Left ventricle myocardium inferior (tissue), 1 donor: Measurements from ENCODE around the gene RMRP. TPM values are rescaled to one million over a fixed set of nuclear protein-coding genes. Genes with fewer than 3 reads are reported as not detected.

Source experiments
- DNase-seq: peaks from one replicate; pipeline ENCODE4 v3.0.0-alpha.2; 2020
- H3K27ac ChIP-seq: fragments of 200-600 bp; replicated peaks from 2 replicates; pipeline ENCODE4 v1.8.0; 2021
- H3K27me3 ChIP-seq: fragments of 200-600 bp; 2 replicates; pipeline ENCODE4 v1.8.0; 2021; ENCODE audit warnings: low read depth
- H3K36me3 ChIP-seq: fragments of 200-600 bp; 2 replicates; pipeline ENCODE4 v1.8.0; 2021
- H3K4me1 ChIP-seq: fragments of 200-600 bp; 2 replicates; pipeline ENCODE4 v1.8.0; 2021
- H3K4me3 ChIP-seq: fragments of 200-600 bp; 2 replicates; pipeline ENCODE4 v1.8.0; 2021; ENCODE audit warnings: mild to moderate bottlenecking, moderate library complexity
- H3K9me3 ChIP-seq: fragments of 200-600 bp; replicated peaks from 2 replicates; pipeline ENCODE4 v1.8.0; 2021
- intact Hi-C: fragments of 100-400 bp; cut with micrococcal nuclease; formaldehyde crosslinking; loops from one replicate; pipeline ENCODE4 v1.11.0; 2022
- total RNA-seq: library from RNA; stranded (reverse); fragmentation: NEBNext Ultra II Directional; extraction: Animal tissue kit (Norgen Biotek cat#: 25700); gene quantifications from one replicate; pipeline ENCODE4 v1.2.1, GENCODE V29; 2021
- TF ChIP-seq, protein P1 (sequence below): fragments of 200-600 bp; IDR thresholded peaks from 2 replicates; pipeline ENCODE4 v1.8.0; 2021; ENCODE audit warnings: antibody characterized with exemption, mild to moderate bottlenecking, borderline replicate concordance
- donor health status: DM: no; HTN: yes; CAD: no; lungs with severe emphysema.

RMRP gene
- total RNA-seq, 1 donor from 2014 or later: 15,093 TPM

- intact Hi-C loops: no loop called here
- no peak for DNase-seq
- Histone ChIP-seq H3K4me3 (no peak overlapping the region), H3K27me3 (no peaks in the 10 kb centered on the region), H3K27ac (no peak overlapping the region), H3K9me3 (no peaks in the 10 kb centered on the region), H3K4me1 (peaks cover 39% of the 10 kb centered on the region), H3K36me3 (peaks cover 100% of the 10 kb centered on the region)
- TF ChIP-seq, protein P1, sequence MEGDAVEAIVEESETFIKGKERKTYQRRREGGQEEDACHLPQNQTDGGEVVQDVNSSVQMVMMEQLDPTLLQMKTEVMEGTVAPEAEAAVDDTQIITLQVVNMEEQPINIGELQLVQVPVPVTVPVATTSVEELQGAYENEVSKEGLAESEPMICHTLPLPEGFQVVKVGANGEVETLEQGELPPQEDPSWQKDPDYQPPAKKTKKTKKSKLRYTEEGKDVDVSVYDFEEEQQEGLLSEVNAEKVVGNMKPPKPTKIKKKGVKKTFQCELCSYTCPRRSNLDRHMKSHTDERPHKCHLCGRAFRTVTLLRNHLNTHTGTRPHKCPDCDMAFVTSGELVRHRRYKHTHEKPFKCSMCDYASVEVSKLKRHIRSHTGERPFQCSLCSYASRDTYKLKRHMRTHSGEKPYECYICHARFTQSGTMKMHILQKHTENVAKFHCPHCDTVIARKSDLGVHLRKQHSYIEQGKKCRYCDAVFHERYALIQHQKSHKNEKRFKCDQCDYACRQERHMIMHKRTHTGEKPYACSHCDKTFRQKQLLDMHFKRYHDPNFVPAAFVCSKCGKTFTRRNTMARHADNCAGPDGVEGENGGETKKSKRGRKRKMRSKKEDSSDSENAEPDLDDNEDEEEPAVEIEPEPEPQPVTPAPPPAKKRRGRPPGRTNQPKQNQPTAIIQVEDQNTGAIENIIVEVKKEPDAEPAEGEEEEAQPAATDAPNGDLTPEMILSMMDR: no peak
These were observed 44.9 kb upstream of the RMRP start for GRCh38 chr9:35702696-35703095.

GRCh38 chr9:35700942-35701341 is 43.1 kb upstream of the RMRP start:
- Histone ChIP-seq H3K36me3 (peaks cover 100% of the 10 kb centered on the region), H3K4me3 (no peak overlapping the region), H3K9me3 (no peaks in the 10 kb centered on the region), H3K27ac (peak overlapping the region; percentile 72), H3K27me3 (no peaks in the 10 kb centered on the region), H3K4me1 (peaks cover 52% of the 10 kb centered on the region)
- TF ChIP-seq, protein P1: no peak
- no peak for DNase-seq
- intact Hi-C loops: no loop called here

DNA sequence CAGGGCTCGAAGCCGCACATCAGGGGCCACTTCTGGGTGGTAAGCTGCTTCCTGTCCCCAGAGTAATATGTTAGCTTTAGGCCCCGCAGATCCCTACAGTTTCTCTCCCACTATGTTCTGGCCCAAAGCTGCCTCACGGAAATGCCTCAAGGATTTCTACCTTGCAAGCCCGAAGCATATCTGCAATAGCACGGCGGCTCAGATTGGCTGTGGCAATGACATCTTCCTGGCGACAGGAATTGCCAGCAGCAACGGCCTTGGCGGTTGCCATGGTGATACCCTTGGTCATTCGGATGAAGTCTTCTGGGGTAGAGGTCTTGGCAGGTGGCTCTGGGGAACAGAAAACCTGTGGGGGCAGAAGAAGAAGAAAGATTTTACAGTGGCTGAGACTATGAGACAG is 42.2 kb upstream of the RMRP start:
- Histone ChIP-seq H3K4me1 (peaks cover 47% of the 10 kb centered on the region), H3K4me3 (no peak overlapping the region), H3K27ac (peak overlapping the region; percentile 72), H3K36me3 (peaks cover 96% of the 10 kb centered on the region), H3K9me3 (no peaks in the 10 kb centered on the region), H3K27me3 (no peaks in the 10 kb centered on the region)
- no peak for DNase-seq
- intact Hi-C loops: no loop called here
- TF ChIP-seq, protein P1: no peak

- no peak for DNase-seq
- intact Hi-C loops: no loop called here
- Histone ChIP-seq H3K4me1 (peaks cover 35% of the 10 kb centered on the region), H3K27ac (no peak overlapping the region), H3K27me3 (no peaks in the 10 kb centered on the region), H3K36me3 (peaks cover 78% of the 10 kb centered on the region), H3K9me3 (no peaks in the 10 kb centered on the region), H3K4me3 (no peak overlapping the region)
- TF ChIP-seq, protein P1: no peak
These were observed 40.4 kb upstream of the RMRP start for GRCh38 chr9:35698231-35698630.

GRCh38 chr9:35697486-35697885 is 39.7 kb upstream of the RMRP start:
- Histone ChIP-seq H3K36me3 (peaks cover 70% of the 10 kb centered on the region), H3K27ac (peak overlapping the region; percentile 54), H3K9me3 (no peaks in the 10 kb centered on the region), H3K4me3 (no peak overlapping the region), H3K27me3 (no peaks in the 10 kb centered on the region), H3K4me1 (peaks cover 35% of the 10 kb centered on the region)
- TF ChIP-seq, protein P1: no peak
- intact Hi-C loops: no loop called here
- DNase-seq: no peak
